Measurements from ENCODE around the gene ZBTB20. TPM values are rescaled to one million over a fixed set of nuclear protein-coding genes. Genes with fewer than 3 reads are reported as not detected.

The ZBTB20 gene
- total and polyA plus RNA-seq, 2 donors from 2014 or later: 0.99 to 142 TPM

GRCh38 chr3:114624047-114624445 lies 523.0 kb downstream of the ZBTB20 start:
- FAIRE-seq (no peak), DNase-seq (peak in 4 of 5 donors; percentile 20 to 81 (median 68))

GRCh38 chr3:114623420-114624046 lies 523.6 kb downstream of the ZBTB20 start:
- DNase-seq (peak in 1 of 5 donors; percentile 20), FAIRE-seq (no peak)
- Histone ChIP-seq H3K9me3 (ENCODE audit: control insufficient read depth in 2 of 3, insufficient read depth in 1 of 3, low read length in 3 of 3) (no peaks in the 10 kb centered on the region), H3K4me1 (ENCODE audit: control insufficient read depth in 2 of 3, insufficient read depth in 2 of 3, low read depth in 1 of 3, low read length in 3 of 3) (peaks cover 0 to 43% (median 22%) of the 10 kb centered on the region in 3 donors), H3K27ac (ENCODE audit: low read depth in 2 of 2, low read length in 2 of 2) (peak overlapping the region; percentile 93 to 96), H3K9ac (ENCODE audit: low read length in 3 of 3) (peak overlapping the region in 2 of 3 donors; percentile 8 to 65), H3K36me3 (ENCODE audit: control insufficient read depth in 2 of 3, insufficient read depth in 3 of 3, low read length in 3 of 3) (no peaks in the 10 kb centered on the region), H3K4me3 (ENCODE audit: low read length in 3 of 3) (peak overlapping the region in 2 of 3 donors; percentile 52 to 54), H3K27me3 (ENCODE audit: control insufficient read depth, insufficient read depth, low read length) (no peaks in the 10 kb centered on the region)
- TF ChIP-seq CTCF (IDR thresholded peaks at IDR 0.05; ENCODE audit: borderline replicate concordance, extremely low read depth, insufficient read depth): no peak
- intact Hi-C loops (cut with DNase I): no loop called here

More at GRCh38 chr3:114624047-114624445, 523.0 kb downstream of the ZBTB20 start:
- Histone ChIP-seq H3K4me3 (ENCODE audit: low read length in 3 of 3) (peak overlapping the region in 2 of 3 donors; percentile 52 to 54), H3K9me3 (ENCODE audit: control insufficient read depth in 2 of 3, insufficient read depth in 1 of 3, low read length in 3 of 3) (no peaks in the 10 kb centered on the region), H3K27ac (ENCODE audit: low read depth in 2 of 2, low read length in 2 of 2) (peak overlapping the region; percentile 93 to 96), H3K27me3 (ENCODE audit: control insufficient read depth, insufficient read depth, low read length) (no peaks in the 10 kb centered on the region), H3K36me3 (ENCODE audit: control insufficient read depth in 2 of 3, insufficient read depth in 3 of 3, low read length in 3 of 3) (no peaks in the 10 kb centered on the region), H3K9ac (ENCODE audit: low read length in 3 of 3) (peak overlapping the region in 2 of 3 donors; percentile 14 to 65), H3K4me1 (ENCODE audit: control insufficient read depth in 2 of 3, insufficient read depth in 2 of 3, low read depth in 1 of 3, low read length in 3 of 3) (peaks cover 0 to 43% (median 22%) of the 10 kb centered on the region in 3 donors)
- intact Hi-C loops (cut with DNase I): no loop called here
- TF ChIP-seq CTCF (IDR thresholded peaks at IDR 0.05; ENCODE audit: borderline replicate concordance, extremely low read depth, insufficient read depth): no peak

DNA sequence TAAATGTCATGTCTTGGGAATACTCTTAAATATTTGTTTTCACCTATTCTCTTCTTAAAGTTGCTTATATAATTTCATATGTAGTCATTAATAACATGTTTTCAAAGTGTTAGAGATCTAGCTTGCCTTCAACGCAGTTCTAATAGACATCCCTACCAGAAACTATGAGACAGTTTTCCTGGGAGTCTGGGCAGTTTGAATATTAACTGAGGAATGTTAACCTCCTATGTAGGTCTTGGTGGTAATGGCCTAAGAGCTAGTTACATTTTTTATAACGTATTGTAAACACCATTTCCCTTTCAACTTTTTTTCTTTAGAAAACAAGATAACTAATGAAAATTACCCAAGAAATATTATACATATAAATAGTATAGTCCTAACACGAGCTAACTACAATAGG lies 525.1 kb downstream of the ZBTB20 start:
- TF ChIP-seq CTCF (IDR thresholded peaks at IDR 0.05; ENCODE audit: borderline replicate concordance, extremely low read depth, insufficient read depth): no peak
- Histone ChIP-seq H3K4me1 (ENCODE audit: control insufficient read depth in 2 of 3, insufficient read depth in 2 of 3, low read depth in 1 of 3, low read length in 3 of 3) (peaks cover 0 to 43% (median 25%) of the 10 kb centered on the region in 3 donors), H3K27ac (ENCODE audit: low read depth in 2 of 2, low read length in 2 of 2) (peak overlapping the region in 1 of 2 donors; percentile 93), H3K9ac (ENCODE audit: low read length in 3 of 3) (no peak overlapping the region), H3K4me3 (ENCODE audit: low read length in 3 of 3) (no peak overlapping the region), H3K36me3 (ENCODE audit: control insufficient read depth in 2 of 3, insufficient read depth in 3 of 3, low read length in 3 of 3) (no peaks in the 10 kb centered on the region), H3K27me3 (ENCODE audit: control insufficient read depth, insufficient read depth, low read length) (no peaks in the 10 kb centered on the region), H3K9me3 (ENCODE audit: control insufficient read depth in 2 of 3, insufficient read depth in 1 of 3, low read length in 3 of 3) (no peaks in the 10 kb centered on the region)
- DNase-seq (no peak), FAIRE-seq (peak; percentile 78)
- intact Hi-C loops (cut with DNase I): no loop called here

Data from kidney (tissue), 14 donors.